Right atrium auricular region (tissue), 2 donors: ENCODE results near the gene JAKMIP3. TPM values are rescaled to one million over a fixed set of nuclear protein-coding genes. Genes with fewer than 3 reads are reported as not detected.

Experiments
- DNase-seq: peaks from one replicate; pipeline ENCODE4 v3.0.0-alpha.2; 2019; ENCODE audit warnings: low spot score
- H3K27ac ChIP-seq, 2 donors: fragments of 200-600 bp; sonication (generic); 1 replicate in 1 of 2; 2 replicates in 1 of 2; pipeline ENCODE4 v1.5.1; 2016 to 2019
- H3K27me3 ChIP-seq, 2 donors: fragments of 200-600 bp; sonication (generic); one replicate each; pipeline versions ENCODE4 v1.5.1 to v1.6.0; 2017 to 2019
- H3K36me3 ChIP-seq: fragments of 200-600 bp; sonication (generic); one replicate; pipeline ENCODE4 v1.5.1; 2016
- H3K4me1 ChIP-seq, 2 donors: fragments of 200-600 bp; sonication (generic); one replicate each; pipeline versions ENCODE4 v1.5.1 to v1.6.0; 2017 to 2019
- H3K4me3 ChIP-seq, 2 donors: fragments of 200-600 bp; sonication (generic); 1 replicate in 1 of 2; 2 replicates in 1 of 2; pipeline ENCODE4 v1.5.1; 2017 to 2019; ENCODE audit warnings: mild to moderate bottlenecking in 1 of 2, moderate library complexity in 1 of 2
- H3K9me3 ChIP-seq, 2 donors: fragments of 200-600 bp; sonication (generic); one replicate each; pipeline ENCODE4 v1.5.1; 2019
- total RNA-seq, 2 donors: library from RNA; depleted of rRNA; stranded (reverse); fragments of >200 nt; gene quantifications; one replicate each; pipeline ENCODE4 v1.1.0, GENCODE V29; 2016
- TF ChIP-seq, protein P1 (sequence below), 2 donors: fragments of 200-600 bp; sonication (generic); IDR thresholded peaks; one replicate each; pipeline ENCODE4 v1.5.1; 2019; ENCODE audit warnings: antibody characterized with exemption in 2 of 2

JAKMIP3 gene
- total RNA-seq, 2 donors from 2014 or later, result 0.20 to 0.44 TPM

DNA sequence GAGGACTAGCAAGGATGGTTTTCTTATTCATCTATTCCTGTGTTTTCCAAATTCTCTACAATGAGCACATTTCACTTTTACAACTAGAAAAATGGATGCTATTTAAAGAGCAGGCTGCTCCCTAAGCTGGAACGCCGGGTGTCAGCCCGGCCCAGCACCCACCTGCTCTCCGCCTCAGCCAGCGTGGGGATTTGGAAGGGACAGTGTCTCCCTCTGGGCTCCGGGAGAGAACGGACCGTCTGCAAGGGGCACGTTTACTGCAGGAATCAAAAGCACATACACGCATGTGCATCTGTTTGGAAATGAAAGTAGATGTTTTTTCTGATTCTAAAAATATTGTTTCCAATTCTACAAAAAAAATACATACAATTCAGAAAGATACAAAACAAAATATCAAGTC is 2.3 kb upstream of the JAKMIP3 start:
- no peaks in the 10 kb centered on the region for H3K9me3 ChIP-seq
- H3K27ac ChIP-seq, result no peak overlapping the region

DNA sequence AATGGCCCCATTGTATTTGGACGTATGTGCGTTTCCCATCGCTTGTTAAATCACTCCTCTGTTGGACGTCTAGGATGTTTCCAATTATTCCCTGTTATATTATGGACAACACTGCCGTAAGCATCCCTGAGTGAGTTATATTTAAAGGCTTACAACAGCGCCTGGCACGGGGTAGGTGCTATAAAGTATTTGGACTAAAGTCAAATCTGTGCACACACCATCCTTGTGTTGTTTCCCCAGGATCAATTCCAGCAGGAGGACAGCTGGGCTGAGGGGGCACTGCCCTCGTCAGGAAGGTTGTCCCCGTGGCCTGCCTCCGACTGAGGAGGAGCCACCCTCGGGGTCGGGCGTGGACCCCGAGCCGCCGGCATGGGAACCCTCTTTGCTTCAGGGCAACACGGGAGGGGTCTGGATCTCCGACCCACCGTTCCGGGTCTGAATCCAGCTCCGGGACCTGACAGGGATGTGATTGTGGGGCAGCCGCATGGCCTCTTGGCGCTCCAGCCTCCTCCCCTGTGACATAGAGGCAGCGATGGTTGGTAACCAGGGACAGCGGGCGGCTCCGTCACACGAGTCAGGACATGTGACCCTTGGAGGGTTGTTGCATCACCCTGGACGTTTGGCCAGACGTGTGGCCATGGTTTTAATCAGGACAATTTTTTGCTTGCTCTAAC is 1.5 kb upstream of the JAKMIP3 start:
- TF ChIP-seq, protein P1, sequence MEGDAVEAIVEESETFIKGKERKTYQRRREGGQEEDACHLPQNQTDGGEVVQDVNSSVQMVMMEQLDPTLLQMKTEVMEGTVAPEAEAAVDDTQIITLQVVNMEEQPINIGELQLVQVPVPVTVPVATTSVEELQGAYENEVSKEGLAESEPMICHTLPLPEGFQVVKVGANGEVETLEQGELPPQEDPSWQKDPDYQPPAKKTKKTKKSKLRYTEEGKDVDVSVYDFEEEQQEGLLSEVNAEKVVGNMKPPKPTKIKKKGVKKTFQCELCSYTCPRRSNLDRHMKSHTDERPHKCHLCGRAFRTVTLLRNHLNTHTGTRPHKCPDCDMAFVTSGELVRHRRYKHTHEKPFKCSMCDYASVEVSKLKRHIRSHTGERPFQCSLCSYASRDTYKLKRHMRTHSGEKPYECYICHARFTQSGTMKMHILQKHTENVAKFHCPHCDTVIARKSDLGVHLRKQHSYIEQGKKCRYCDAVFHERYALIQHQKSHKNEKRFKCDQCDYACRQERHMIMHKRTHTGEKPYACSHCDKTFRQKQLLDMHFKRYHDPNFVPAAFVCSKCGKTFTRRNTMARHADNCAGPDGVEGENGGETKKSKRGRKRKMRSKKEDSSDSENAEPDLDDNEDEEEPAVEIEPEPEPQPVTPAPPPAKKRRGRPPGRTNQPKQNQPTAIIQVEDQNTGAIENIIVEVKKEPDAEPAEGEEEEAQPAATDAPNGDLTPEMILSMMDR (IDR thresholded peaks at IDR 0.05), result no peak
- H3K4me1 ChIP-seq, result peaks cover 0 to 19% of the 10 kb centered on the region in 2 donors
- H3K36me3 ChIP-seq, result no peaks in the 10 kb centered on the region
- peak; percentile 56 for DNase-seq
- no peak overlapping the region for H3K4me3 ChIP-seq
- peak overlapping the region; percentile 66 to 70 for H3K27ac ChIP-seq
- H3K27me3 ChIP-seq, result no peaks in the 10 kb centered on the region
- H3K9me3 ChIP-seq, result no peaks in the 10 kb centered on the region

More for the DNA sequence above, 2.3 kb upstream of the JAKMIP3 start:
- peak; percentile 53 for DNase-seq
- H3K4me1 ChIP-seq, result peaks cover 0 to 19% of the 10 kb centered on the region in 2 donors
- H3K4me3 ChIP-seq, result no peak overlapping the region
- H3K27me3 ChIP-seq, result no peaks in the 10 kb centered on the region
- TF ChIP-seq, protein P1 (IDR thresholded peaks at IDR 0.05), result no peak
- no peaks in the 10 kb centered on the region for H3K36me3 ChIP-seq

- no peaks in the 10 kb centered on the region for H3K27me3 ChIP-seq
- peak overlapping the region; percentile 66 to 70 for H3K27ac ChIP-seq
- DNase-seq, result peak; percentile 38
- peak overlapping the region in 1 of 2 donors; percentile 56 for H3K4me3 ChIP-seq
- H3K9me3 ChIP-seq, result no peaks in the 10 kb centered on the region
- TF ChIP-seq, protein P1 (IDR thresholded peaks at IDR 0.05), result no peak
- no peaks in the 10 kb centered on the region for H3K36me3 ChIP-seq
- H3K4me1 ChIP-seq, result peaks cover 0 to 19% of the 10 kb centered on the region in 2 donors
Measured at GRCh38 chr10:132064771-132065437, 842 bp upstream of the JAKMIP3 start.

DNA sequence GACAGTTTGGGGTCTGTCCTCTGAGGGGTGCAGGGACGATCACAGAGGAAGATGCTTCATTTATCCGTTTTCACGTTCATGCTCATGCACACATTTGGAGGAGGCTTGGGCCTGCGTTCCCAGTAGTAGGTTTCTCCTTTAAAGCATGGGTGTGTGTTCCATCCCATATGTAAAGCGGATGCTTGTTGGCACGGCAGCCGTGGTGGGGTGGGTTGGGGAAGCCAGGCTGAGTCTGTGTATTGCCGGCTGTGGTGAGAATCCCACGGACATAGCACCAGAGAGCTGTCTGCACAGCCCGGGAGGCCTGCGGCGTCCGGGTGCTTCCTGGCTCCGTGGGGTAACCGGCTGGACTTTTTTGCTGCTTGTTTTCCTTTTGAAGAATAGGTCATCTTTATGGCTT is 440 bp downstream of the JAKMIP3 start:
- peak overlapping the region; percentile 27 to 56 for H3K4me3 ChIP-seq
- H3K27ac ChIP-seq, result peak overlapping the region; percentile 66 to 70
- DNase-seq, result peak; percentile 56
- no peaks in the 10 kb centered on the region for H3K9me3 ChIP-seq
- no peaks in the 10 kb centered on the region for H3K36me3 ChIP-seq
- TF ChIP-seq, protein P1 (IDR thresholded peaks at IDR 0.05), result no peak
- H3K4me1 ChIP-seq, result peaks cover 0 to 19% of the 10 kb centered on the region in 2 donors
- no peaks in the 10 kb centered on the region for H3K27me3 ChIP-seq

- TF ChIP-seq, protein P1 (IDR thresholded peaks at IDR 0.05), result no peak
- H3K4me3 ChIP-seq, result no peak overlapping the region
- H3K36me3 ChIP-seq, result no peaks in the 10 kb centered on the region
- no peaks in the 10 kb centered on the region for H3K27me3 ChIP-seq
- no peaks in the 10 kb centered on the region for H3K9me3 ChIP-seq
- peak; percentile 54 for DNase-seq
- no peak overlapping the region for H3K27ac ChIP-seq
- peaks cover 0 to 19% of the 10 kb centered on the region in 2 donors for H3K4me1 ChIP-seq
Measured at GRCh38 chr10:132066812-132067211, 1.1 kb downstream of the JAKMIP3 start.
